Osteocyte (in vitro differentiated cells): ENCODE results near the gene DISC1. TPM values are rescaled to one million over a fixed set of nuclear protein-coding genes. Genes with fewer than 3 reads are reported as not detected.

Source experiments
- DNase-seq: peaks from one replicate; pipeline ENCODE4 v3.0.0; 2021; ENCODE audit warnings: mixed read lengths; ENCODE audit not compliant: unreplicated experiment; ENCODE audit errors: extremely low spot score
- H3K27ac Mint-ChIP-seq: one replicate; pipeline ENCODE4 v1.8.0; 2021; ENCODE audit warnings: mild to moderate bottlenecking, mixed read lengths; ENCODE audit not compliant: unreplicated experiment
- H3K27me3 Mint-ChIP-seq: one replicate; pipeline ENCODE4 v1.8.0; 2021; ENCODE audit warnings: mixed read lengths; ENCODE audit not compliant: unreplicated experiment
- H3K36me3 Mint-ChIP-seq: one replicate; pipeline ENCODE4 v1.8.0; 2021; ENCODE audit warnings: mixed read lengths; ENCODE audit not compliant: unreplicated experiment
- H3K4me1 Mint-ChIP-seq: one replicate; pipeline ENCODE4 v1.8.0; 2021; ENCODE audit warnings: mixed read lengths; ENCODE audit not compliant: unreplicated experiment
- H3K4me3 Mint-ChIP-seq: one replicate; pipeline ENCODE4 v1.8.0; 2021; ENCODE audit warnings: mild to moderate bottlenecking, moderate library complexity, mixed read lengths; ENCODE audit not compliant: unreplicated experiment
- H3K9me3 Mint-ChIP-seq: one replicate; pipeline ENCODE4 v1.8.0; 2021; ENCODE audit warnings: mixed read lengths; ENCODE audit not compliant: unreplicated experiment
- CTCF ChIP-seq: fragments of 200-600 bp; sonication (generic); IDR thresholded peaks from 2 replicates; pipeline ENCODE4 v1.5.0; 2021; ENCODE audit warnings: antibody characterized with exemption, mild to moderate bottlenecking, moderate library complexity
- total RNA-seq: library from RNA; stranded (reverse); gene quantifications from 2 replicates; pipeline ENCODE4 v1.2.1, GENCODE V29; 2021

Gene DISC1
- total RNA-seq, 1 donor from 2014 or later: 15.6 TPM

- Mint-ChIP-seq H3K4me1 (peaks cover 22% of the 10 kb centered on the region), H3K27me3 (no peaks in the 10 kb centered on the region), H3K27ac (peak overlapping the region; percentile 71), H3K36me3 (no peaks in the 10 kb centered on the region), H3K9me3 (no peaks in the 10 kb centered on the region), H3K4me3 (no peak overlapping the region)
- TF ChIP-seq CTCF: no peak
- no peak for DNase-seq
Observed at GRCh38 chr1:231930257-231930947, 303.8 kb downstream of the DISC1 start.

GRCh38 chr1:231931146-231931545 lies 304.6 kb downstream of the DISC1 start:
- DNase-seq: no peak
- no peaks in the 10 kb centered on the region for H3K9me3 Mint-ChIP-seq
- no peak for TF ChIP-seq CTCF
- no peak overlapping the region for H3K4me3 Mint-ChIP-seq
- H3K4me1 Mint-ChIP-seq: peaks cover 22% of the 10 kb centered on the region
- no peaks in the 10 kb centered on the region for H3K36me3 Mint-ChIP-seq
- H3K27me3 Mint-ChIP-seq: no peaks in the 10 kb centered on the region
- H3K27ac Mint-ChIP-seq: no peak overlapping the region

GRCh38 chr1:231931846-231932454 lies 305.4 kb downstream of the DISC1 start:
- Mint-ChIP-seq H3K4me1 (peaks cover 25% of the 10 kb centered on the region), H3K9me3 (no peaks in the 10 kb centered on the region), H3K27me3 (no peaks in the 10 kb centered on the region), H3K36me3 (no peaks in the 10 kb centered on the region), H3K27ac (no peak overlapping the region), H3K4me3 (no peak overlapping the region)
- no peak for DNase-seq
- peak; percentile 48 for TF ChIP-seq CTCF

- peaks cover 25% of the 10 kb centered on the region for H3K4me1 Mint-ChIP-seq
- no peak for TF ChIP-seq CTCF
Observed at GRCh38 chr1:231933711-231934626, 307.4 kb downstream of the DISC1 start.

GRCh38 chr1:231934797-231935196 lies 308.2 kb downstream of the DISC1 start:
- no peaks in the 10 kb centered on the region for H3K36me3 Mint-ChIP-seq
- H3K9me3 Mint-ChIP-seq: no peaks in the 10 kb centered on the region
- H3K4me1 Mint-ChIP-seq: peaks cover 17% of the 10 kb centered on the region
- DNase-seq: no peak
- H3K4me3 Mint-ChIP-seq: no peak overlapping the region
- H3K27ac Mint-ChIP-seq: no peak overlapping the region
- TF ChIP-seq CTCF: no peak
- no peaks in the 10 kb centered on the region for H3K27me3 Mint-ChIP-seq

More at GRCh38 chr1:231933711-231934626, 307.4 kb downstream of the DISC1 start:
- Mint-ChIP-seq H3K27ac (no peak overlapping the region), H3K9me3 (no peaks in the 10 kb centered on the region), H3K36me3 (no peaks in the 10 kb centered on the region), H3K27me3 (no peaks in the 10 kb centered on the region), H3K4me3 (no peak overlapping the region)
- no peak for DNase-seq
